Parathyroid adenoma (tissue), 2 donors: ENCODE measurements around the gene ADAP2.

Experiments used
- H2AFZ ChIP-seq: fragments of 300-600 bp; sonication (generic); one replicate; pipeline ENCODE4 v1.7.0; 2017; ENCODE audit warnings: antibody characterized with exemption, mild to moderate bottlenecking
- H3K27ac ChIP-seq: fragments of 300-600 bp; sonication (generic); one replicate; pipeline ENCODE4 v1.7.0; 2017
- H3K27me3 ChIP-seq: fragments of 300-600 bp; sonication (generic); one replicate; pipeline ENCODE4 v1.7.0; 2017; ENCODE audit warnings: low read length; ENCODE audit not compliant: control insufficient read depth, insufficient read depth
- H3K36me3 ChIP-seq: fragments of 300-600 bp; sonication (generic); one replicate; pipeline ENCODE4 v1.7.0; 2017; ENCODE audit warnings: low read length; ENCODE audit not compliant: control insufficient read depth, insufficient read depth
- H3K4me1 ChIP-seq: fragments of 300-600 bp; sonication (generic); one replicate; pipeline ENCODE4 v1.7.0; 2017; ENCODE audit warnings: control low read depth
- H3K4me2 ChIP-seq: fragments of 300-600 bp; sonication (generic); one replicate; pipeline ENCODE4 v1.7.0; 2017; ENCODE audit warnings: low read length
- H3K4me3 ChIP-seq: fragments of 300-600 bp; sonication (generic); one replicate; pipeline ENCODE4 v1.7.0; 2017; ENCODE audit warnings: low read depth, low read length
- H3K79me2 ChIP-seq: fragments of 300-600 bp; sonication (generic); one replicate; pipeline ENCODE4 v1.7.0; 2017; ENCODE audit warnings: control low read depth
- H3K9ac ChIP-seq: fragments of 300-600 bp; sonication (generic); one replicate; pipeline ENCODE4 v1.7.0; 2017; ENCODE audit warnings: mild to moderate bottlenecking
- H3K9me3 ChIP-seq: fragments of 300-600 bp; sonication (generic); one replicate; pipeline ENCODE4 v1.7.0; 2017; ENCODE audit warnings: low read length; ENCODE audit not compliant: control insufficient read depth
- TF ChIP-seq, protein P1 (sequence below): fragments of 300-600 bp; sonication (generic); IDR thresholded peaks from one replicate; pipeline ENCODE4 v1.7.0; 2017; ENCODE audit warnings: antibody characterized with exemption, mild to moderate bottlenecking
- donor health status: primary hyperparathyroidism.

The ADAP2 gene

DNA sequence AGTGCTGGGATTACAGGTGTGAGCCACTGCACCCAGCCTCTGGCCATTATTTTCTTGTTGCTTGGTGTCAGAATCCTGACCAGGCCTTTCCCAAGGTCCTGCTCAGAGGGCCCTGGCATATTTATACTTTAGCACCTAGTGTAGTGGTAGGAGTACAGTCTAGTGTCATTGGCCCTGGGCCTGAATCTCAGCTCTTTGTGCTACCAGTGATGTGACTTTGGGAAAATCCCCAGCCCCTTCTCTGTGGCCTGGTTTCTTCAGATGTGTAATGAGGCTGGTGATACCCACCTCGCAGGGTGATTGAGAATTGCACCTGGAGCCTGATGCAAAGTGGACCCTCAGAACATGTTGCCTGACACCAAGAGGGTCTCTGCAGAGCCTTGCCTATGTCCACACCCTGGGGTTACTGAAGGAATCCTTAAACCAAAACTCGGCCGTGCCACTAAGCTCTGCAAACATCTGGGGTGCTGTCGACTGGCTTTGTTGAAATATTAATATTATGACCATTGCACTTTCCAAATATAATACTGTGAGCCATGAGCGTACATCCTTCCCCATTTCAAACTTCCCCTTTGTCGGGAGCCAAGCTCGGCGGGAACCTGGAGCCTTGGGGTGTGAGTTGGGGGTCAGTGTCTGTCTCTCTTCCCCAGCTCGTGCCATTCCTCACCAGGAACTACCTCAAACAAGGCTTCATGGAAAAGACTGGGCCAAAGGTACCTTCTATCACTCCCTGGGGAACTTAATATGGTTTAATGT is 31.1 kb downstream of the ADAP2 start:
- Histone ChIP-seq H3K79me2 (no peaks in the 10 kb centered on the region), H3K36me3 (no peaks in the 10 kb centered on the region), H3K4me3 (no peak overlapping the region), H3K4me1 (peaks cover 4% of the 10 kb centered on the region), H3K9me3 (no peaks in the 10 kb centered on the region), H3K4me2 (no peak overlapping the region), H2AFZ (no peak overlapping the region), H3K27me3 (no peaks in the 10 kb centered on the region), H3K27ac (peak overlapping the region; percentile 32), H3K9ac (no peak overlapping the region)
- TF ChIP-seq, protein P1, sequence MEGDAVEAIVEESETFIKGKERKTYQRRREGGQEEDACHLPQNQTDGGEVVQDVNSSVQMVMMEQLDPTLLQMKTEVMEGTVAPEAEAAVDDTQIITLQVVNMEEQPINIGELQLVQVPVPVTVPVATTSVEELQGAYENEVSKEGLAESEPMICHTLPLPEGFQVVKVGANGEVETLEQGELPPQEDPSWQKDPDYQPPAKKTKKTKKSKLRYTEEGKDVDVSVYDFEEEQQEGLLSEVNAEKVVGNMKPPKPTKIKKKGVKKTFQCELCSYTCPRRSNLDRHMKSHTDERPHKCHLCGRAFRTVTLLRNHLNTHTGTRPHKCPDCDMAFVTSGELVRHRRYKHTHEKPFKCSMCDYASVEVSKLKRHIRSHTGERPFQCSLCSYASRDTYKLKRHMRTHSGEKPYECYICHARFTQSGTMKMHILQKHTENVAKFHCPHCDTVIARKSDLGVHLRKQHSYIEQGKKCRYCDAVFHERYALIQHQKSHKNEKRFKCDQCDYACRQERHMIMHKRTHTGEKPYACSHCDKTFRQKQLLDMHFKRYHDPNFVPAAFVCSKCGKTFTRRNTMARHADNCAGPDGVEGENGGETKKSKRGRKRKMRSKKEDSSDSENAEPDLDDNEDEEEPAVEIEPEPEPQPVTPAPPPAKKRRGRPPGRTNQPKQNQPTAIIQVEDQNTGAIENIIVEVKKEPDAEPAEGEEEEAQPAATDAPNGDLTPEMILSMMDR: no peak

DNA sequence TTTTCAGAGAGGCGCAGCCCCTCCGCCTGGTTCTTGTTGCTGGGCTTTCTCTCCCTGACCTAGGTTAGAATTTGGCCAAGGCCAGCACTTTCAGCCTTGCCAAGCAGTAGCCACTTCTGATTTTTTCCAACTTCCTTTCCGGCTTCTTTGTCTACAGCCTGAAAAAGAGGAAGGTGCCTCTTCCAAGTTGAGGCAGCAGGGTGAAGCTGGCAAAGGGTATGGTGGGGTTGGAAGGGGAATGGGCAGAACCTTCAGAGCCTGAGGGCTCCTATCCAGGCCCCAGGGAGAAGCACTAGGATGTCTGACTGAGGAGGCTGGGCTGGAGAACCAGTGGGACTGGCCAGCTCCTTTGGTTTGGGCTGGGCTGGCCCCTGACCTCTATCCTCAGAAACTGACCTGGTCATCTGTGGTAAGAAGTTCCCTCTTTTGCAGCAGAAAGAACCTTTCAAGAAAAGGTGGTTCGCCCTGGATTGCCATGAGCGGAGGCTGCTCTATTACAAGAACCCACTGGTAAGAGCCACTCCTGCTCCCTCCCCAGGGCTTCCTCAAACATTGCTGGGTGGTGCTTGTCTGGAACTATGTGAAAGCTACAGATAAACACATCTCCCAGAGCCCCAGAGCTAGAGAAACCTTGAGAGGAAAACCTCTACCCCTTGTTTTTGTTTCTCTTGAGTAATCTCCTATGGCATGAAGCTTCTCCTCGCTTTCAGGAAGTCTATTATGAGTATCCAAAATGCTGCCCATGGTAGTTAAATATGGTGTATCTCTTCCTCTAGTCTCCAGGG is 32.5 kb downstream of the ADAP2 start:
- Histone ChIP-seq H3K4me3 (no peak overlapping the region), H3K27ac (no peak overlapping the region), H3K4me1 (peaks cover 4% of the 10 kb centered on the region)

GRCh38 chr17:30956764-30957374 is 35.1 kb downstream of the ADAP2 start:
- Histone ChIP-seq H3K4me2 (no peak overlapping the region), H3K27ac (no peak overlapping the region), H2AFZ (no peak overlapping the region), H3K4me3 (no peak overlapping the region), H3K79me2 (no peaks in the 10 kb centered on the region), H3K36me3 (no peaks in the 10 kb centered on the region), H3K9me3 (no peaks in the 10 kb centered on the region), H3K9ac (no peak overlapping the region), H3K4me1 (no peaks in the 10 kb centered on the region), H3K27me3 (no peaks in the 10 kb centered on the region)
- TF ChIP-seq, protein P1: no peak

More for the DNA sequence above, 32.5 kb downstream of the ADAP2 start:
- no peaks in the 10 kb centered on the region for H3K79me2 ChIP-seq
- no peak overlapping the region for H2AFZ ChIP-seq
- H3K9me3 ChIP-seq: no peaks in the 10 kb centered on the region
- H3K4me2 ChIP-seq: no peak overlapping the region
- TF ChIP-seq, protein P1: no peak
- no peaks in the 10 kb centered on the region for H3K36me3 ChIP-seq
- H3K9ac ChIP-seq: no peak overlapping the region
- H3K27me3 ChIP-seq: no peaks in the 10 kb centered on the region

DNA sequence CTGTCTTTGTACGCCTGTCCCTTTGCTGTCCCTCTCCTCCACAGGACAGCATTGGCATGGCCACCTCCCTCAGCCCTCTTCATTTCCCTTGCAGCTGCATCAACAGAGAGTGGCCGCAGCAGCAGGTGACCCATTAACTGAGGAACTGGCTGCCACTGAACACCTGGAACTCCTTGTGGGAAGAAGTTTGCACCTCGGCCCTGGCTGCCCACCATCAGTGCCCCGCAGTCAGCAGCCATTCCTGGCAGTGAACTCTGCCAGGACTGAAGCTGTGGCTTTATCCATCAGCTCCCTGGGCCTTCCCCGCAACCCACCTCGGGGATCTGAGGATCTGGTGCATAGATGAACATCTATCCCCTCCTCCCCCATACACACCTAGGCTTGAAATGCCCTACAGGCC is 36.0 kb downstream of the ADAP2 start:
- Histone ChIP-seq H3K36me3 (no peaks in the 10 kb centered on the region), H3K4me2 (no peak overlapping the region), H3K79me2 (no peaks in the 10 kb centered on the region), H3K27me3 (no peaks in the 10 kb centered on the region), H3K9ac (no peak overlapping the region), H3K27ac (no peak overlapping the region), H3K9me3 (no peaks in the 10 kb centered on the region), H3K4me3 (no peak overlapping the region), H3K4me1 (no peaks in the 10 kb centered on the region), H2AFZ (no peak overlapping the region)
- TF ChIP-seq, protein P1: no peak
